Activated CD4-positive, alpha-beta T cell treated with anti-CD3 and anti-CD28 coated beads, Interleukin-10, Interleukin-2, amounts not matched to agents 100 ng/mL and 50 ng/mL, durations not matched to agents 16 hours and 8 hours (primary cell): ENCODE results near the gene CCND1.

ENCODE experiments used
- DNase-seq: peaks from one replicate; pipeline ENCODE4 v3.0.0-alpha.2; 2020

The CCND1 gene

DNA sequence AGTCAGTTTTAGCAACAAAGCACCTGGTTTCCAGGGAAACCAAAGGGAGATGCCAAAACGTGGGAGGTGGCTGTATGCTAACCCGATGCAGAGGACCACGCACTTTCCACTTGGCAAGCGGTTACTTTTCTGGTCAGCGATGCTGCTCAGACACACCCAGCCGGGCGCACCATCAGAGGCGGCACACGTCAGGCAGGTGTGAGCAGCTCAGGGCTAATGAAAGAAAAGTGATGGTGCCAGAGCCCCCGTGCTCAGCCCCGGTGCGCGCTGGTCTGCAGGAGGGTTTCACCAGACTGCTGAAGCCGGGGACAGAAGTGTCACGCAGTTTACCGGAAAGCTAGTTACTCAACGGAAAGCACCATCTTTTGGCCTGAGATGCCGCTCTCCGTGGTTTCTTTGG is 28.5 kb downstream of the CCND1 start:
- DNase-seq, result no peak

DNA sequence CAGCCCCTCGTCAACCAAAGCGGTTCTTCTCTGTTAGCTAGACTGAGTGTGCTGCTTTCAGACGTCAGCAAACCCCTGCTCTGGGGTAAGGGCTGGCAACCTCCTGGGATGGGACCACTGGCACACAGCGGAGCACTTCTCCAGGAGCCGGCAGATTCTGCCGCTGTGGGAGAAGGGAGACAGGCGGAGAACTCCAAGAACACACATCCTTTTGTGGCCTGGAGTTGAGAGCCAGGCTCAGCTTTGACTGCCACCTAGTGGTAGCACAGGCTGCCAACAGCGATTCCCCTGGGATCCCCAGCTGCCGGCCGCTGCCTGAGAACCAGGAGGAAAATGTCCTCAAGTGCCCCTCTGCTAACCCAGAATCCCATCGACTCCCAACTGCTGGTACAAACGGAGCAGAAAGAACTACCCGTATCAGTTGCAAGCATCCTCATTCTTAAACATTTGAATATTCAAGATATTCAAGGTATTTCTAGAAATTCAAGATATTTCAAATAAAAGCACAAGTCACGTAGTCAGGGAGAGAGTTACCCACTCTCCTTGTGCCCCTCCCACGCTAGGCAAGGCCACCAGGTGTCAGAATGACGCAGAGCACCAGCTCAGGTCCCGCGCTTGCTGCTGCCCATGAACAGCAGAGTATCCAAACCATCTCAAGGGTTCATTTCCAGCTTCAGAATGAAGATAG is 29.3 kb downstream of the CCND1 start:
- DNase-seq, result peak; percentile 60

DNA sequence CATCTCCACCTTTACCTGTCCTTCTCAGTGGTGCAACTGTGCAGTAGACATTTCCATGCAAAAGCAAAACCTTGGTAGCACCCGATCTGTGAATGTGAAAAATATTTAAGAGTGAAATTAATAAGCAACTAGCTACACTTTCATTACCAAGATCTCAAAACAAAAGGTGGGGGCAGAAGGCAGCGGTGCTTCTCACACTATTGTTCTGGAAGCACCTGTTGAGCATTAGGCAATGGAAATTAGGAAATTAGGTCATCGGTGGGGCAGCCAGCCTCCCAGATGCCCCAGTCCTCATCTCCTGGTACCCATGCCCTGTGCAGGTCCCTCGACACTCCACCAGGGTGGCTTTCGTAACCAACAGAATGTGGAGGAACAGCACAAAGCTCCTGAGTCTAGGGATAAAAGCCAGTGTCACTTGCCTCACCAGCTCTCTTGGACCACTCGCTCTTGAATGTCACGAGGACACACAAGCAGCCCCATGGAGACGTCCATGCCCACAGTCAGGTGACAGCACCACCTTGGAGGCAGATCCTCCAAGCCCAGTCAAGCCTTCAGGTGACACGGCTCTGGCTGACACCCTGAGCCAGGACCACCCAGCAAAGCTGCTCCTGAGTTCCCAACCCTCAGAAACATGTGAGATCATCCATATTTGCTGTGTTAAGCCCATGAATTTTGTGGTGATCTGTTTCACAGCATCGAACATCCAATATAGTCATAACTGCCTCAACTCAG is 30.9 kb downstream of the CCND1 start:
- DNase-seq, result no peak

GRCh38 chr11:69674267-69674885 is 33.4 kb downstream of the CCND1 start:
- peak; percentile 7 for DNase-seq

GRCh38 chr11:69674886-69675714 is 34.1 kb downstream of the CCND1 start, which contains the start of gene LTO1:
TSS of gene LTO1 (minus strand) at chr11:69675353. CDS start at chr11:69675239, 114 bp downstream.
- peak; percentile 96 for DNase-seq

GRCh38 chr11:69677749-69678148 is 36.8 kb downstream of the CCND1 start:
- DNase-seq, result no peak

GRCh38 chr11:69680688-69681087 is 39.7 kb downstream of the CCND1 start:
- DNase-seq, result no peak

DNA sequence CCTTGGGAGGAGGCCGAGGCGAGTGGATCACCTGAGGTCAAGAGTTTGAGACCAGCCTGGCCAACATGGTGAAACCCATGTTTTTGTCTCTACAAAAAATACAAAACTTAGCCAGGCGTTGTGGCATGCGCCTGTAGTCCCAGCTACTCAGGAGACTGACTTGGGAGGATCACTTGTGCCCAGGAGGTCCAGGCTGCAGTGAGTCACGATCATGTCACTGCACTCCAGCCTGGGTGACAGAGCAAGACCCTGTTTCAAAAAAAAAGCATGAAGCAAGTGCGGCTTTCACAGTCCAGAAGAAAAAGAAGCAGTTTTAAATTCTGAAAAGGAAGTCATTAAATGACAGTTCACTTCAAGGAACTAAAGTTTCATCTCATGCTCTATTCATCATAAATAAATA is 41.3 kb downstream of the CCND1 start:
- DNase-seq, result no peak

DNA sequence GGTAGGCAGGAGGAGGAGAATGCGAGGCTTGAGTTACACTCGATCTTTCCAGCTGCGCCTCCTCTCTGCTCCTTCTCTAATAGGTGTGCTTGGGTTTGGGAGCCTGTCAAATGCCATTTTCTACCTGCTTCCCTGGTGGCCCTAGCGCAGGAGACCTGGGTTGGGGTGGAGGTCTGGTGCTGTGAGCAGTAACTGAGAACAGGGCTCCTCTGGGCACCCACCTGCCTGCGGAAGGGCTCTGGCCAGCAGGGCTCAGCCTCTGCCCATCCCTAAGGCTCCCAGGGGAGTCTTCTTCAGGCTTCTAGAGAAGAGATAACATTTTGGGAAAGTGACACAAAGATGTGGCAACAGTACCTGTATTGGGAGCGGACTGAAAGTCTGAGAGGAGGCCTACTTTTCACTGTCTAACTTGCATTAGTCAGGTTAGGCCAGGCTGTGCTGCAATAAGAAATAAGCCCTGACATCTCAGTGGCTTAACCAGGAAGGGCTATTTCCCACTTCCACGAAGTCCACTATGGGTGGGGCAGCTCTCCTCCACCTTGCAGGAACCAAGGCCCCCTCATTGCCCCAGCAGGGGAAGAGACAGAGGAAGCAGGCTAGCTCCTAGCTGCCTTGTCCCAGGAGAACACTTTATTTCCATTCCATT is 41.8 kb downstream of the CCND1 start:
- no peak for DNase-seq

GRCh38 chr11:69683764-69684333 is 42.9 kb downstream of the CCND1 start:
- DNase-seq, result no peak

GRCh38 chr11:69684651-69685050 is 43.7 kb downstream of the CCND1 start:
- no peak for DNase-seq

DNA sequence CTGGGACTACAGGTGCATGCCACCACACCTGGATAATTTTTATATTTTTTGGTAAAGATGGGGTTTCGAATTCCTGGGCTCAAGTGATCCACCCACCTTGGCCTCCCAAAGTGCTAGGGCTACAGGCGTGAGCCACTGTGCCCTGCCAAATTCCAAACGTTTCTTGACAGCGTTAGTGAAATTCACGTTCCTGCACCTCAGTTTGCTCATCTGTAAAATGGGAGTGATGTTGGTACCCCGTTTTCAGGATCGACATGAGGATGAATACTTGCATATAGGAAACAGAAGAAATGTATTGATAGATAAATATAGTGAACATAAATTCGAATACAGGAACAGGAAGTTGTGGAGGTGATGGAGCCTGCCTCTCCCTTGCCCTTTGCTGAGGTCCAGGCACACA is 44.4 kb downstream of the CCND1 start:
- no peak for DNase-seq

DNA sequence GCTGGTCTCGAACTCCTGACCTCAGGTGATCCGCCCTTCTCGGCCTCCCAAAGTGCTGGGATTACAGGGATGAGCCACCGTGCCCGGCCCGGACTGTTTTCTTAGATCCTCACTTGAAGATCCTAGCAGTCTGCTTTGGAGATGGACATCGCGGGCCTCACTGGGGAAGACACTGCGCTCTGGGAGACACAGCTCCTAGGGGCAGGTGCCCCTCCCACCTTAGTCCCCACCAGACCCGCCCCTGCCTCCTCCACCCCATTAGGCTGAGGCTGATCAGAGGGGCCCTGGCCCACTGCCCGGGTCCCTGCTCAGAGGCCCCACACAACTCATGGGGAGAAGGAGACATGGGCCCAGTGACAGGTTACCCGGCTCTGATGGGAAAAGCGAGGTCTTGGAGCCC is 45.5 kb downstream of the CCND1 start:
- no peak for DNase-seq

- no peak for DNase-seq
These were observed 45.9 kb downstream of the CCND1 start for GRCh38 chr11:69686856-69687255.

DNA sequence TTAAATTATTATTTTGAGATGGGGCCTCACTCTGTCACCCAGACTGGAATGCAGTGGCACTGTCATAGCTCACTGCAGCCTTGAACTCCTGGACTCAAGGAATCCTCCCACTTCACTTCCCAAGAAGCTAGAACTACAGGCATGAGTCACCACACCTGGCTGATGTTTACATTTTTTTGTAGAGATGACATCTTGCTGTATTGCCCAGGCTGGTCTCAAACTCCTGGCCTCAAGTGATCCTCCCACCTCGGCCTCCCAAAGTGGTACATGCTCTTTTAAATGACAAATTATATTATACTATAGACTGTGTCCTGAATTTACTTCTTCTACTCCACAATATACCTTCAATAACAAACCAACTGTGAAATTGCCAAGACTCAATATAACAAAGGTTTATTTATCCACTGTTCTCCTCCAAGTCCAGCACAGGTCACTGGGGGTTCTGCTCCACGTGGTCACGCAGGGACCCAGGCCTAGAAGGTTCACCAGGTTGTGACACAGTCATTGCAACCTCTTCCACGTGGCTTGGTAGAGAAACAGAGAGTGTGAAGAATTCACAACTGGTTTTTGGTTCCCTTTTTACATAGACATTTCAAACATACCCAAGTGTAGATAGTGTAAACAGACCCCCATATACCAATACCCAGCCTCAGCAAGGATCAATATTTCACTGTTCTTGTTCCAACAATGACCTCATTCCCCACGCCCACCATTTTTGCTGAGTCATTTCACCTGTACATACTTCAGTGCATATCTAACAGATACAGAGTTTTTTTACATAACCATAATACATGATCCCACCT is 47.2 kb downstream of the CCND1 start:
- peak; percentile 27 for DNase-seq

DNA sequence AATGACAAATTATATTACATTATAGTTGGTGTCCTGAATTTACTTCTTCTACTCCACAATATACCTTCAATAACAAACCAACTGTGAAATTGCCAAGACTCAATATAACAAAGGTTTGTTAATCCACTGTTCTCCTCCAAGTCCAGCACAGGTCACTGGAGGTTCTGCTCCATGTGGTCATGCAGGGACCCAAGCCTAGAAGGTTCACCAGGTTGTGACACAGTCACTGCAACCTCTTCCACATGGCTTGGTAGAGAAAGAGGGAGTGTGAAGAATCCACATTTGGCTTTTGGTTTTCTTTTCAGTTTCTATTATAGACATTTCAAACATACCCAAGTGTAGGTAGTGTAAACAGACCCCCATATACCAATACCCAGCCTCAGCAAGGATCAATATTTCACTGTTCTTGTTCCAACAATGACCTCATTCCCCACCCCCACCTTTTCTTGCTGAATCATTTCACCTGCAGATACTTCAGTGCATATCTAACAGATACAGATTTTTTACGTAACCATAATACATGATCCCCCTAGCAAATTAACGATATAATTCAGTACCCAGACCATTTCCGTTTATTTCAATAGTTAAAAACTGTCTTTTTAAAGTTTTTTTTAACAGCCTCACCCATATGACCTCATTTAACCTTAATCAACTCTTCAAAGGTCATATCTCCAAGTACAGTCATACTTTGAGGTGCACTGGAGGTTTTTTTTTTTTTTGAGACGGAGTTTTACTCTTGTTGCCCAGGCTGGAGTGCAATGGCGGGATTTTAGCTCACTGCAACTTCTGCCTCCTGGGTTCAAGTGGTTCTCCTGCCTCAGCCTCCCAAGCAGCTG is 48.7 kb downstream of the CCND1 start:
- no peak for DNase-seq

DNA sequence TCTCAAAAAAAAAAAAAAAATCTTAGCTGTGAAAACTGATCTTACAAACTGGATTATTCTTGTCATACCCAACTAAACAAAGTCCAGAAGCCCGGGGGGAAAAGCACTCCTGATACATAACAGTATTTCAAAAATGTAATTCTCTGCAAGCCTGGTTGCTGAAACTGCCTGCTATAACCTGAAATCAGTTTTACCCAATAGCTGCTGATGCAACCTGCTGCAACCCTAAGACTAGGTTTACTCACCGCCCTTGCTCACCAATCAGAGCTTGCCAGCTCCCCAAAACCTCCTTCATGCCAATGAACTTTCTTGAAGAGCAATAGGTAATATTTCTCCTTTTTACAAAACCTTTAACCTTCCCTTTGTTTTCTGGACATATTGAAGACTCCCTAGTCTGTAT is 50.5 kb downstream of the CCND1 start:
- DNase-seq, result peak; percentile 31

DNA sequence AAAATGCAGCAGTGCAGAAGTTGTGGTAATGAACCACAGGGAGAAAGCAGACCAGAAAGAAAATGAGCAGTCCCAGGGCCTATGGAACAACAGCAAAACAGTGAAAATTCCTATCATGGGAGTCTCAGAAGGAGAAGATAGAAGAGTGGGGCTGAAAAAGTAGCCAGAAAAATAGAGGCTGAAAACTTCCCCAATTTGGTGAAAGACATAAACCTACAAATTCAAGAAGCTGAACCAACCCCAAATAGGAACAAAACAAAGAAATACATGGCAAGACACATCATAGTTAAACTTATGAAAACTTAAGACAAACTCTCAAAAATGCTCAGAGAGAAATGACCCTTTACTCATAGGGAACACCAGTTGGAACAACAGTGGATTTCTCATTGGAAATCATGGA is 51.5 kb downstream of the CCND1 start:
- no peak for DNase-seq

DNA sequence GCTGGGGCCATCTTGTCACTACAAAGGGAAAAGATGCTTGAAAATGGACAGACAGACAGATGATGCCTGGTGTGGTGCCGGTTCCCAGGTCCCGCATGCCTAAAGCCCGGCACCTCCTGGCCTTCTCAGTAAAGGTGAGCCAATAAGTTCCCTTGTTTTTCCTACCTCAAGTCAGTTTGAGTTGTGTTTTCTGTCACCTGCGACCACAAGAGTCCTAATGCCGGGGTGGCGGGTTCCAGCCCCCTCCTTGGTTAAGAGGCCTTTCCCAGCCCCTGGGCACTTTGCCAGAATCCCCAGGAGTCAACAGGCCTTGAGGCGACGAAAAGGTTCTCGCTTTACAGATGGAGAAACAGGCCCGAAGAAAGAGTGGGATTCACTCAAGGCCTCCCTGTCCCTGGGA is 53.8 kb downstream of the CCND1 start:
- DNase-seq, result no peak

DNA sequence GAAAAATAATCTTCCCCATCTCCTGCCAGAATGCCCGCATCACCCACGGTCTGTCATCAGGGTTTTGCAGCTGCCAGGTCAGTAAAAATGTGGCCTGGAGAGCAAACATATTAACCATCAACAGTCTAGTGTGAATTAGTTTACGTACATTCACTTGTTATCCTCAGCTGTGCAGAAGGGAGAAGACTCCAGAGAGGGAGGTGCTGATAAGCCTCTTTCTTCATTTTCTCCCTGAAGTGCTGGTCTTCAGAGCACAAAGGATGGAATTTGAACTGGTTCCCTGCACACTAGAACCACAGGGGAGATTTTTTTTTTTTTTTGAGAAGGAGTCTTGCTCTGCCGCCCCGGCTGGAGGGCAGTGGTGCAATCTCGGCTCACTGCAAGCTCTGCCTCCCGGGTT is 54.6 kb downstream of the CCND1 start:
- no peak for DNase-seq
